ENCODE measurements around the gene CCM2L. TPM values are rescaled to one million over a fixed set of nuclear protein-coding genes. Genes with fewer than 3 reads are reported as not detected.
A peak's percentile ranks its signal among the peaks of the same experiment; 100 is the strongest.
"Not testable (repeated sequence)": the region's sequence is repeated elsewhere in the genome, so short reads cannot be mapped to it uniquely, and the experiment has no call there.

Gene CCM2L
- total RNA-seq, 1 donor from 2014 or later = not detected

- no peak overlapping the region for H3K27ac Mint-ChIP-seq
- no peaks in the 10 kb centered on the region for H3K4me1 Mint-ChIP-seq
- H3K9me3 Mint-ChIP-seq = no peaks in the 10 kb centered on the region
- DNase-seq = no peak
- H3K4me3 Mint-ChIP-seq = no peak overlapping the region
- no peaks in the 10 kb centered on the region for H3K36me3 Mint-ChIP-seq (ENCODE audit: low read depth)
- intact Hi-C loops (cut with micrococcal nuclease) = no loop called here
- peaks cover 36% of the 10 kb centered on the region for H3K27me3 Mint-ChIP-seq
Observed at GRCh38 chr20:32028647-32029372, 18.6 kb downstream of the CCM2L start.

- Mint-ChIP-seq H3K9me3 (no peaks in the 10 kb centered on the region), H3K36me3 (ENCODE audit: low read depth) (no peaks in the 10 kb centered on the region), H3K4me3 (no peak overlapping the region), H3K27me3 (peaks cover 36% of the 10 kb centered on the region), H3K4me1 (no peaks in the 10 kb centered on the region), H3K27ac (no peak overlapping the region)
- intact Hi-C loops (cut with micrococcal nuclease) = no loop called here
- DNase-seq = no peak
Observed at GRCh38 chr20:32029561-32029960, 19.3 kb downstream of the CCM2L start.

- intact Hi-C loops (cut with micrococcal nuclease) = loop anchor here (1.0 to 10.0 kb wide), 3 partner anchors 61 to 206 kb away; no protein-coding TSS in a partner anchor
- Mint-ChIP-seq H3K4me1 (no peaks in the 10 kb centered on the region), H3K36me3 (ENCODE audit: low read depth) (no peaks in the 10 kb centered on the region), H3K9me3 (no peaks in the 10 kb centered on the region), H3K27me3 (peaks cover 39% of the 10 kb centered on the region), H3K4me3 (peak overlapping the region; percentile 27), H3K27ac (no peak overlapping the region)
- DNase-seq = peak; percentile 84
Observed at GRCh38 chr20:32031007-32031958, 21.0 kb downstream of the CCM2L start.

GRCh38 chr20:32033316-32033715 lies 23.1 kb downstream of the CCM2L start:
- DNase-seq = no peak
- Mint-ChIP-seq H3K9me3 (no peaks in the 10 kb centered on the region), H3K27ac (no peak overlapping the region), H3K4me1 (peaks cover 2% of the 10 kb centered on the region), H3K27me3 (peaks cover 44% of the 10 kb centered on the region), H3K4me3 (no peak overlapping the region), H3K36me3 (ENCODE audit: low read depth) (no peaks in the 10 kb centered on the region)
- intact Hi-C loops (cut with micrococcal nuclease) = loop anchor here (5.0 to 10.0 kb wide), 2 partner anchors 181 to 209 kb away; no protein-coding TSS in a partner anchor

GRCh38 chr20:32033721-32034120 lies 23.5 kb downstream of the CCM2L start:
- not testable (repeated sequence) for H3K27ac Mint-ChIP-seq; H3K36me3 Mint-ChIP-seq (ENCODE audit: low read depth); H3K4me3 Mint-ChIP-seq; H3K4me1 Mint-ChIP-seq; DNase-seq; H3K9me3 Mint-ChIP-seq
- H3K27me3 Mint-ChIP-seq = peaks cover 45% of the 10 kb centered on the region
- intact Hi-C loops (cut with micrococcal nuclease) = loop anchor here (5.0 to 10.0 kb wide), 2 partner anchors 181 to 209 kb away; no protein-coding TSS in a partner anchor

- no peak overlapping the region for H3K27ac Mint-ChIP-seq
- H3K4me3 Mint-ChIP-seq = no peak overlapping the region
- H3K4me1 Mint-ChIP-seq = peaks cover 2% of the 10 kb centered on the region
- intact Hi-C loops (cut with micrococcal nuclease) = loop anchor here (5.0 to 10.0 kb wide), 2 partner anchors 183 to 210 kb away; no protein-coding TSS in a partner anchor
- no peak for DNase-seq
- H3K36me3 Mint-ChIP-seq (ENCODE audit: low read depth) = no peaks in the 10 kb centered on the region
- peaks cover 46% of the 10 kb centered on the region for H3K27me3 Mint-ChIP-seq
- no peaks in the 10 kb centered on the region for H3K9me3 Mint-ChIP-seq
Observed at GRCh38 chr20:32034581-32035425, 24.6 kb downstream of the CCM2L start.

- Mint-ChIP-seq H3K4me1 (peaks cover 2% of the 10 kb centered on the region), H3K27me3 (peaks cover 45% of the 10 kb centered on the region), H3K36me3 (ENCODE audit: low read depth) (no peaks in the 10 kb centered on the region), H3K9me3 (no peaks in the 10 kb centered on the region), H3K4me3 (no peak overlapping the region), H3K27ac (no peak overlapping the region)
- intact Hi-C loops (cut with micrococcal nuclease) = loop anchor here (10.0 kb wide), 1 partner anchor 211 kb away; no protein-coding TSS in a partner anchor
- DNase-seq = no peak
Observed at GRCh38 chr20:32035426-32035779, 25.2 kb downstream of the CCM2L start.

GRCh38 chr20:32036252-32036651 lies 26.0 kb downstream of the CCM2L start:
- H3K27me3 Mint-ChIP-seq = peaks cover 50% of the 10 kb centered on the region
- H3K9me3 Mint-ChIP-seq = no peaks in the 10 kb centered on the region
- intact Hi-C loops (cut with micrococcal nuclease) = loop anchor here (10.0 kb wide), 1 partner anchor 211 kb away; no protein-coding TSS in a partner anchor
- peaks cover 2% of the 10 kb centered on the region for H3K4me1 Mint-ChIP-seq
- no peak for DNase-seq
- no peak overlapping the region for H3K27ac Mint-ChIP-seq
- no peaks in the 10 kb centered on the region for H3K36me3 Mint-ChIP-seq (ENCODE audit: low read depth)
- no peak overlapping the region for H3K4me3 Mint-ChIP-seq

- no peak overlapping the region for H3K4me3 Mint-ChIP-seq
- peaks cover 2% of the 10 kb centered on the region for H3K4me1 Mint-ChIP-seq
- no peaks in the 10 kb centered on the region for H3K9me3 Mint-ChIP-seq
- intact Hi-C loops (cut with micrococcal nuclease) = loop anchor here (10.0 kb wide), 1 partner anchor 212 kb away; no protein-coding TSS in a partner anchor
- DNase-seq = no peak
- no peaks in the 10 kb centered on the region for H3K36me3 Mint-ChIP-seq (ENCODE audit: low read depth)
- peaks cover 49% of the 10 kb centered on the region for H3K27me3 Mint-ChIP-seq
- no peak overlapping the region for H3K27ac Mint-ChIP-seq
Observed at GRCh38 chr20:32036716-32037485, 26.7 kb downstream of the CCM2L start.

GRCh38 chr20:32037929-32038328 lies 27.7 kb downstream of the CCM2L start:
- no peak overlapping the region for H3K27ac Mint-ChIP-seq
- DNase-seq = no peak
- H3K36me3 Mint-ChIP-seq (ENCODE audit: low read depth) = no peaks in the 10 kb centered on the region
- H3K4me1 Mint-ChIP-seq = peaks cover 2% of the 10 kb centered on the region
- H3K9me3 Mint-ChIP-seq = no peaks in the 10 kb centered on the region
- no peak overlapping the region for H3K4me3 Mint-ChIP-seq
- H3K27me3 Mint-ChIP-seq = peaks cover 49% of the 10 kb centered on the region
- intact Hi-C loops (cut with micrococcal nuclease) = loop anchor here (10.0 kb wide), 1 partner anchor 213 kb away; no protein-coding TSS in a partner anchor

GRCh38 chr20:32040142-32040953 lies 30.1 kb downstream of the CCM2L start:
- H3K27me3 Mint-ChIP-seq = peaks cover 49% of the 10 kb centered on the region
- intact Hi-C loops (cut with micrococcal nuclease) = no loop called here
- no peaks in the 10 kb centered on the region for H3K36me3 Mint-ChIP-seq (ENCODE audit: low read depth)

GRCh38 chr20:32045999-32046398 lies 35.8 kb downstream of the CCM2L start:
- Mint-ChIP-seq H3K36me3 (ENCODE audit: low read depth) (no peaks in the 10 kb centered on the region), H3K27ac (no peak overlapping the region), H3K4me3 (no peak overlapping the region), H3K27me3 (peaks cover 65% of the 10 kb centered on the region), H3K9me3 (no peaks in the 10 kb centered on the region), H3K4me1 (no peaks in the 10 kb centered on the region)
- intact Hi-C loops (cut with micrococcal nuclease) = no loop called here
- no peak for DNase-seq

More at GRCh38 chr20:32040142-32040953, 30.1 kb downstream of the CCM2L start:
- Mint-ChIP-seq H3K4me1 (peaks cover 2% of the 10 kb centered on the region), H3K27ac (no peak overlapping the region), H3K4me3 (no peak overlapping the region), H3K9me3 (no peaks in the 10 kb centered on the region)
- no peak for DNase-seq

Data from activated CD4-positive, alpha-beta T cell treated with anti-CD3 and anti-CD28 coated beads, Interleukin-2, amount 10 ng/mL, durations not matched to agents 24 days and 14 days (primary cell).